Activated CD4-positive, alpha-beta T cell treated with anti-CD3 and anti-CD28 coated beads for 4 hours (primary cell): ENCODE data around the gene ARHGDIB.

Experiments
- DNase-seq, 2 donors: peaks; one replicate each; pipeline ENCODE4 v3.0.0-alpha.2; 2020

The ARHGDIB gene

DNA sequence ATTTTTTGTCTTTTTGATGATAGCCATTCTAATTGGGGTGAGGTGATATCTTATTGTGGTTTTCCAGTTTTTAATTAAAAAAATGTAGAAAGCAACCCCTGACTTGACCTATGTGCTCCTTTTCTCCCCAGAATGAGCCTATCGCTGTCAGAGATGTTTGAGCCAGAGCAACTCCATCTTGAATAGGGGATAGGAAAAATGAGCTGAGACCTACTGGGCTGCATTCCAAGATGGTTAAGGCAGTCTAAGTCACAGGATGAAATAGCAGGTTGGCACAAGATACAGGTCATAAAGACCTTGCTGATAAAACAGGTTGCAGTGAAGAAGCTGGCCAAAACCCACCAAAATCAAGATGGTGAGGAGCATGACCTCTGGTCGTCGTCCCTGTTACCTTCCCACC is 36.9 kb downstream of the ARHGDIB start:
- no peak for DNase-seq

DNA sequence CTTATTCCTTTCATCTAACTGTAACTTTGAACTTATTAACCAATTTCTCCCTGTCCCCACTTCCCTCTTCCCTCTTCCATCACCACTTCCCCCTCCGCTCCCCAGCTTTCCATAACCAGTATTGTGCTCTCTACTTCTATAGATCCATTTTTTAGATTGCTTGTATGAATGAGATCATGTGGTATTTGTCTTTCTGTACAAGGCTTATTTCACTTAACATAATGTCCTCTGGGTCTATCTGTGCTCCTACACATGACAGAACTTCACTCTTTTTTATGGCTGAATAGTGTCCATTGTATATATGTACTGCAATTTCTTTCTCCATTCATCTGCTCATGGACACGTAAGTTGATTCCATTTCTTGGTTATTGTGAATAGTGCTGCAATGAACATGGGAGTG is 37.5 kb downstream of the ARHGDIB start:
- no peak for DNase-seq

DNA sequence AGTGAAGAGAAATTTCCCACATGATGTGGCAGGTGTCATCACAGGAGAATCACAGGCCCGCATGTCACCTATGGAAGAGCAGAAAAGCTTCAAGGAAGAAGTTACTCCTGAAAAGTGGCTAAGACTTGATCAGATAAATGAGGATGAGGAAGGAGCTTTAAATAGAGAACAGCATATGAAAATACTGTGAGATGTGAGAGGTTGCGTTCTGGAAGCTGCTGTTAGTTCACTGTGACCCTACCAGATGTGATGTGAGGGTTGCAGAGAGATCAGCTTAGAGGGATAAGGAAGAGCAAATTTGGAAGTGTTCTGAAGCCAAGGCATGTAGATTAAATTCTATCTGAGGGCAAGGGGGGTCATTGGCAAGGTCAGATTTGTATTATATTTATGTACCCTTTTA is 40.2 kb downstream of the ARHGDIB start:
- no peak for DNase-seq

DNA sequence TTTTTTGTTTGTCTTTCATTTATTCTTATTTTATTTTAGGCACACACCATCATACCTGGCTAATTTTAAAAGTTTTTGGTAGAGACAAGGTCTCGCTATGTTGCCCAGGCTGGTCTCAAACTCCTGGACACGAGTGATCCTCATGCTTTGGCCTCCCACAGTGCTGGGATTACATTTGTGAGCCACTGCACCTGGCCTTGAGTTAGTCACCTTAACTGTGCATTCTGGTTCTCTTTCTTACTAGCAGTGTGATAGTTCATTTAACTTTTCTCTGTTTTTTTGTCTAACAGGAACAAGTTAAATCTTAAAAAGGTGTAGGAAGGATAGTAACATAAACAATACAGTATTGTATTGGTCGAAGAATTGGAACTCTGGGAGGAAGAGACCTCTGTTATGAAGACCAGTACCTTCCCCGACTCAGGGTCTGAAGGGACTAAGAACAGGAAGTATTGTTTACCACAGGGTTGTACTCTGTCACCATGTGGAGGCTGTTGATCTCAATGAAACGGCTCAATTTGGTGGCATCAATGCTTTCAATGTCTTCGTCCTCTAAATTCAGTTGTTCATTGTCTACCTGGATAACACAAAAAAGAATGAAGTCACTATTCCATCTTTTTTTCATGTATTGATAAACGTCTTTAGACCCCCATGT is 40.8 kb downstream of the ARHGDIB start:
- DNase-seq, result no peak

DNA sequence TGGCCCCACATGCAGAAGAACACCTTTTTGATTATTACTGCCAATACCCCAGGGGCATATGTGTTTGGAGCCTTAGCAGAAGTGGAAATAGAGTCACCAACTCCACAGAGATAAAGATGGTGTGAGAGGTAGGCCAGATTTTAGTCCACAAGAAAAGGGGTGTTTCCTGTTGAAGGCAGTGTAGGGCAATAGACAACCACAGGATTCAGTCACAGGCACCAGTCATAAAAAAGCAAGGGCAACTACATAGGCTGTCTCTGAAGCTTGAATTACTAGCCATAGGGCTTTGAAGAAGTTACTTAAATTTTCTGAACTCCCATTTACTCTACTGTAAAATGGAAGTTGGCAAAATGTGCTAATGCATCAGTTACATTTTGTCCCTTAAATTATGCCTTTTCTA is 41.9 kb downstream of the ARHGDIB start:
- no peak for DNase-seq

DNA sequence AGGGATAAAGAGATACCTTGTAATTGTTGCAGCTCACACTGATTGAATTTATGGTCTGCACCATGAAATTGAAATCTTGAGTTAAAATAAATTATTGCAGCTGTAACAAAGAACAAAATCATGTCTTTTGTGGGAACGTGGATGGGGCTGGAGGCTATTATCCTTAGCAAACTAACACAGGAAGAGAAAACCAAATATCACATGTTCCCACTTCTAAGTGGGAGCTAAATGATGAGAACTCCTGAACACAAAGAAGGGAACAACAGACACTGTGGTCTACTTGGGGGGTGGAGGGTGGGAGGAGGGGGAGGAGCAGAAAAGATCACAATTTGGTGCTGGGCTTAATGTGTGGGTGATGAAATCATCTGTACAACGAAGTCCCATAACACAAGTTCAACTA is 45.7 kb downstream of the ARHGDIB start:
- DNase-seq, result no peak

DNA sequence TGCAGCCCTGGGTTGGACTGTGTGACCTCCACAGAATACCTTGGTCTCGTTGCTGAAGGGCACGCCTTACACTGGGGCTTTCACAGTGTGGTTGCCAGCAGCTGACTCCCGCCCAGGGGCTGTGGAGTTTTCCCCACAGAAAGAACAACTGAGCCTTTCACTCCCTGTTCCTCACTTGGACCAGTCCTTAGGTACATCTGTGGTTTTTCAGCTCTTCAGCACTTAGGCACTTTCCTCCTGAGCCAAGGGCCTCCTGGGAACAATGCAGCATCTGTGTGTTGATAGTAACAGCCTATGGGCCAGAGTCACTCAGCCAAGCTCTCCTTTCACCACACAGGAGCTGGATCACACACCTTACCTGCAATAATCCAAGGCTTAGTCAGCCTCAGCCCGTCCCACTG is 48.0 kb downstream of the ARHGDIB start:
- no peak for DNase-seq

DNA sequence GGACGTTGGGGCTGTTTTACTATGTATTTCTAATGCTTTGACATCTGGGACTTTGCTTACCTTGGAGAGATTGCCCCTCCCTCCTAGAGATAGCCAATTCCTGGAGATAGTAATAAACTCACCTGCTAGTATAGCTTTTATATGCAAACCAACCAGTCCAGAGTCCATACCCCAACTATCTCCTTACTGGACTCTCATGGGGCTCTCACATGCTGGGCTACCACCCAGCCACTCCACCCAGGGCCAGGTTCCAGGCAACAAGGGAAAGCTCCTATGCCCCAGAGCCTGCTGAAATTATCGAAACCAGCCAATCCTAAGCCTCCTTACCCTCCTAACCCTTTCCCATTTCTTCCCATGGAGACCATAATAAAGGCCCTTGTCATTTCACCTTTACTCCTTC is 50.3 kb downstream of the ARHGDIB start:
- DNase-seq, result no peak

DNA sequence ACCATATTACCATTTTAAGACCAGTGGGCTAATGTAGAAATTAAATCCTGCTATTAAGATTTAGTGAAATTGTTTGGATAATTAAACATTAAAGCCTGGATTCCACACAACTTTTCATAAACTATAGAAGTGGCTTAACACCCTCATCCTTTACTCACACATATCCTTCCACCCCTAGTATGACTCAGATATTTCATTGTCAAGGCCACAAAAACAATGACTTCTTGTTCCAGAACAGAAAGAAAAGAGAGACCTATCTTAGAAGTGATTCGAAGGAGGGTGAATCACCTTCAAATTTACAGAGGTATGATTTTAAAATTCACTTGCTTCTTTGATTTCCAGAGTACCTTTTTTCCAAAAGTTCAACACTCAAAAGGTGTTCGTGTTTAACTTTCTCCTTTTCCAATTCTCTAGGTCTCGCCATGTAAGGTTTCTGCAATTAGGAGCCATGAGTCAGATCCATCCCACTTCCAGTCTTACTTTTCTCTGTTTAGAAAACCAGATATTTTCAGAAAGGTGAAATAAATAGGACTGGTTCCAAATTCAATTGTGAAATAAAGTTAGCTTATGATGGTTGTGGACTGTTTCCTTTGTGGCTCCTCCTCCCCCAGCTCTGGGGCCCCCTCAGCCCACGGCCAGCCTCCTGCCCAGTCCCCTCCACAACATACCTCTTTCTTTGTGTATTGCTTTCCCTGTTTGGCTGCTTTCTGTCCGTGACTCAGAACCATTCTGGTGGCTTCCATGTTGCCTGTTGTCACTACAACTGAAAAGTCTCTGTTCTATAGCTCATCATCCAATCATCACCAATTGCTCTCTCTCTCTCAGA is 51.1 kb downstream of the ARHGDIB start:
- DNase-seq, result no peak

DNA sequence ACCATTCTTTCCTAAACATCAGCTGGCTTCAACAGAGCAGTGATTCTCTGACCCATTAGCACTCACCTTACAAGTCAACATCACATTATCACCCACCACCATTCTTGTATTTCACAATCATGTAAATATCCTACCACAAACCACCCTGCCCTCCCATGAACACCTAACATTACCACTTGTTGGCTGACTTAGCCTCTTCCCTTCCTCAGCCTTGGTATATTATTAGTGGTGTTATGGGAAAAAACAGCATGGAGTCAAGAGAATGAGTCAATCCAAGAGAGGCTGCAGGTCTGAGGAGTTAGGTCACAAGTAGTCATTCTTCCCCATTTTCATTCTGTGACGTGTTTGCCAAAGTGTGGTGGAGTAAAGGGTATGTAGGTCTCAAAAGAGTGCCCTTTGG is 53.4 kb downstream of the ARHGDIB start:
- no peak for DNase-seq

DNA sequence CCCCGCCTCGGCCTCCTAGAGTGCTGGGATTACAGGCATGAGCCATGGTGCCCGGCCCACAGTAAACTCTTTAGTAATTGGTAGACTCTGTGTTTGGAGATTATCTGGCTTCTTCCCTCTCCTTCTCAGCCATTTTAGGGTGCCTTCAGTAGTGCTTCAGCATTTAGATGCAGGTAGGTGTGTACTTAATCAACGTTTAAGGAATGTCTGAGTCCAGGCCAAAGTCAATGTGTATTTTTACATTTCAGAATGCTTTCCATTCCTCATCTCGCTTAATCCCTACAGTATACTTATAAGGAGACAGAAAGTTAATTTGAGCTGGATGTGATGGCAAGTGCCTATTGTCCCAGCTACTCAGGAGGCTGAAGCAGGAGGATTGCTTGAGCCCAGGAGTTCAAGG is 55.3 kb downstream of the ARHGDIB start:
- no peak for DNase-seq

DNA sequence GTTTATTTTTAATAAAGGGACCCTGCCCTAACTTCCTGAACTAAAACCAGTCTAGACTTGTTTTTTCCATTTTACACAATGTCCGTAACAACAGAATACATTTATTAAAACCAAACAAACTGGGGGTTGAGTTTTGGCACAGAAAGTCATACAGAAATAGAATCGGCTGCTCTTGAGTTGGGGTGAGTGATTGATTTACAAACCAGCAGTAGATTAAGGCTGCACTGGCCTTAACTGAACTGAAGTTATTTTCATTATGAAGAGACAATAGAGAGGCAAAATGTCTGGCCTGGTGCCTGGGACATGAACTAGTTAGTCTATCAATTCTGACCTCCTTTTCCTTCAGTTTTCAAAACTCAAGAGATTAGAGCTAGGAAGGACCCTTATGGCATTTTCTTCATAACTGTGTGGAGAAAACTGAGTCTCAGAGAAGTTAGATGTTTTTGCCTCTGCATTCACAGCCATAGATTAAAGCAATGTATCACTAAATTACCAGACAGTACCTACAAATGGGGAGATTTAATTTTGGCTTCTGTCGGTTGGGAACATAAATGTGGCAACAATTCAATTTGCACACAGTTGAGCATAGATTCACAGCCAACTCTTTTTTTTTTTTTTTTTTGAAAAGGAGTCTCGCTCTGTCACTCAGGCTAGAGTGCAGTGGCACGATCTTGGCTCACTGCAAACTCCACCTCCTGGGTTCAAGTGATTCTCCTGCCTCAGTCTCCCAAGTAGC is 56.0 kb downstream of the ARHGDIB start:
- DNase-seq, result no peak

DNA sequence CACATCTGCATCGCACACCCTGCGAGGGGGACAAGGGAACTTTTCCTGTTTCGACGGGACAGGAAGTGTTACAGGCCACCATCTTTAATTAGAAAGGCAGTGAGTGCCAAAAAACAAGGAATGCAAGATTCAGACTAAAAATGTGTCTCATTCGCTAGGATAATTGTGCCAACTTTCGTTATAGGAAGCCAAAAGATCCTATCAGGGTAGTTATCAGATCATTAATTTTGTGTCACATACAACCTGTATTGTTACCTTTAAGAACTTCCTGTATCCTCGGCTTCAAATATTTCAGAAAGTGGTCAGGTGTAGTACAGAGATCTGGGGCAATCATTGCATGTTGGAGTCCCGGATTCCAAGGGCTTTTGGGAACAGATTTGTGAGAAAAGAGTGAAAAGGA is 56.5 kb downstream of the ARHGDIB start:
- DNase-seq, result no peak

DNA sequence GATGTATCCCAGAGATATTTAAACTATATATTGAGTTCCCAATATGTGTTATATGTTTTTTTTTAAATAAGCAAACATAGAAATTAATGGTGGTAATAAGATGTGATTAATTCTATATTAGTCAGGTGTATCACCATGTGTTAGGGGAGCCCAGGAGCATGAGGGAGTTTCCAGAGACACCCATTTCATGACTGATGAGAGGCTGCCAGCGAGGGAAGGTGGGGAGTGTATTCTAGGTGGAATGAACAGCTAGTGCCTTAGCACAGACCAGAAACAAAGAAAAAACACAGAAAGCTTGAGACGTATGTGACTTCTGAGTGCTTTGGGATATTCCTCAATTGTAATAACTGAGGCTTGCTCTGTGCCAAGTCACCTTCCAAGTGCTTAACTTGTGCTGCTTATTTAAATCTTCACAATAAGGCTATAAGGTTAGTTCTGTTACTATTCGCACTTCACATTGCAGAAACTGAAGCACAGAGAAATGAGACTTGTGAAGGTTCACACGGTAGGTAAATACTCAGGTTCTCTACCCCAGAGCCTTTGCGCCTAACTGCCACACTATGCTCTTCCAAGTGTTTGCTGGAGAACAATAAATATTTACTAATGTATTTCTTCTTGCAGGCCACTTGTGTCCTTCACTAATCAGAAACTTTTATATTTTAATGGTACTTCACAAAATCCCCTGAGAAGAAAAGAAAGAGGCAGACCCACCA is 57.9 kb downstream of the ARHGDIB start:
- no peak for DNase-seq

DNA sequence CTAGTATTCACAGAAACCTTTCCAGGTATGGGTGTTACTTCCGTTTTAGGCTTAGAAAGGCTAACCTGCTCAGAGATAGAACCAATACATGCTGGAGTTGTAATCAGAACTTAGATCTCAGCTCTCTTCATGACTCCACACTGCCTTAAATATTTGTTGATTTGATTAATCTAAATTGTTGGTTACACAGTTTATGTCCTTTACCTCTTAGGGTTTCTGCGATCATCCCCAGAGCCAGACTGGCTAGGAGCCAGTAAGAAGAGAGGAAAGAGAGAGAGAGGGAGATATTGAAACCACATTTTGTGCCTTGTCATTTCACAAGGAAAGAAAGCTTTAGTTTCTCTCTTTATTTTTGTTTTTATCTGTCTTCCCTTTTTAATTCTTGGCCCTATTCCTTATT is 58.9 kb downstream of the ARHGDIB start:
- no peak for DNase-seq

DNA sequence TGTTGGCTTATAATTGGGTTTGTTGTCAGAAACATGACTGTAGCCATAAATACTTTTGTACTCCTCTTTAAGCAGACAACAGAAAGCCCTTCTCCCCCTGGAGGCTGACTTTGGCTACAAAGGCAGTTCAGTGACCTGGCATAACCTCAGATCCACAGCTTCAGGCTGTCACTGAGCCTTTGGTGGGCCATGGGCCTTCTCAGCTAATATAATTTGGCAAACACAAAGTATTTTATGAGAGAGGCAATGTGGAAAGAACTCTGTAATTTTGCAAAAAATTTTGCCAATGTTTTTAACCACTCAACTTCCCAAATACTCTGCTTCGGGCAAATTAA is 60.2 kb downstream of the ARHGDIB start:
- no peak for DNase-seq

DNA sequence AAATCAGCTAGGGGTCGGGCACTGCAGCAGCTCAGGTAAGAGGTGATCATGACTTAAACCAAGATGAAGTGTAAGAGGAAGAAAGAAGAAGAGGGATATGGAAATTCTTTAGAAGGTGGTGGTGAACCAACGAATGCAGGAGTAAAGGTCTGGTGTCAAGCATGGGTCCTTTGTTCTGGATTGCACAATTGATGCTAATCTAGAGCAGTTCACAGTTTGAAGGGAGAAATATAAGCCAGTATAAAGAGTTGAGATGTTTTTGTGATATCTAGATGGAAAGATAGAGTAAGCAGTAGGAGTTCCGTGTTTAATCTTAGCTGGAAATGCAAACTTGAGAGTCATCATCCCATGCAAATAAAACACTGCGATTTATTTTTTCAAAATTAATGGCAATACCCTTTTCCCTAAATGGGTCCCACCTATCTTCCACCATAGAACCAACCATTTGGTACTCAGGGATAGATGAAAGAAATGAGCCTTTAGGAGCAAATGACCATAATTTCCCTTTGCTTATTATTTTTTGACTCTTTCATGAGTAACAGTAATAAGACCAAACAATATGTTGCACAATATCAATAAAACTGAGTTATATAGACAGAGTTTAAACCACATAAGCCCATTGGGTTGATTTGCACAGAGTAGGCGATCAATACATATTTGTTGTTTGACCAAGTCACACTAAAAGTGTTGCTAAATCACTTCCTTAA is 60.7 kb downstream of the ARHGDIB start:
- no peak for DNase-seq

DNA sequence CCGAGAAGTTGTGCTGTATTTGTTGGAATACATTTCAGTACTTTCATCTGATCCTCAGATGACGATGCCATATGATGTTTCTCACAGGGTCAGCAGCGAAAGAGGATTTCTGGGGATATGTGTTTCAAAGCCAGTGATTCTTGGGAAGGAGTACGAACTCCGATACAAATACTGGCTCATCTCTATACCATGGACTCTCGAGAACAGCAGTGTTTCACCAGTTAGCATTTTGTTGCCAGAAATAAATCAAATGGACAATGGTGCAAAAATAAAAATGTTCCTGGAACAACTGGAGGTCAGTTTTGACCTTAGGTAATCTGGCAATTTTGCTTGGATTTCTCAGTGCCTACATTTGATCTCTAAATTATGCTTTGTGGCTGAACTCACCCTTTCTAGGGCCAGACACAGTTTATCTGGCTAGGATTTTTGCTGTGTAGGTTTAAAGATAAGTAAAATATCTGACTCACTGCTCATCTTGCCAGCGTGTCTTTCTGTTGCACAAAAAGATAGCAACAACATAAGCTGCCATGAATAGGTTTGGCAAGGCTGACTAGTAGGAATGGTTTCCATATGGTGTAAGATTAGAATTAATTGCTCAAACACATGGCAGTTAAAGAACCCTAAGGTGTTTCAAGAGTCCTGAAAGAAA is 64.8 kb downstream of the ARHGDIB start:
- DNase-seq, result no peak

DNA sequence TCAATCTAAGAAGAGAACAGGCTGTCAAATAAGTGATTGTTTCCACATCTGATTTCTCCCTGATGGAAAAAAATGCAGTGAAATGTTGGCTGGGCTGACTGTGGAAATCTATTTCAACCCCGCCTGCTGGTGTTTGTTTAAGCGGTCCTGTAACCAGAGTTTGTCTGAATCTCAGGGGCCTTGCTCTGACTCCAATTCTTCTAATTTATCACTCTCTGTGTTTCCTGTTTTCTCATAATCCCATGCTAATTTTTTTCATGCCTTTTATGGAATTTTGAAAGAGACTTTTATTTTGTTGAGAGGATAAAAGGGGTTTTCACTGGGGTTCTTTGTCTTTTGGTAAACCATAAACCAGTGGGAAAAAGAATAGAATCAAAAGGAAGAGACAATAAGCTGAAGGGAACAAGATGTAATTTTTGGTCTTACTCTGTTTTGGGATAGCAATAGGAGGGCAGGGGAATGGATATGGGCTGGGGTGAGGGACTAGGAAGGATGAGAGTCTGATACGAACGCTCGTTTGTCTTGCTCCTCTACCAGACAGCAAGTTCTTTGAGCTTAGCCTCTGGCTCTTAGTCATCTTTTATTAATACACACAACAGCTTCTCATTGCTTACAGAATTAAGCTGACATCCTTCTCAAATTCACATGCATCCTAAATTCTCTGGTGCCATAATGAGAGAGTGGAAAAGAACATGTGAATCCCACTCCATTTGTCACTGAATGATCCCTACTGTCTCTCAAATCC is 67.7 kb downstream of the ARHGDIB start:
- DNase-seq, result no peak

DNA sequence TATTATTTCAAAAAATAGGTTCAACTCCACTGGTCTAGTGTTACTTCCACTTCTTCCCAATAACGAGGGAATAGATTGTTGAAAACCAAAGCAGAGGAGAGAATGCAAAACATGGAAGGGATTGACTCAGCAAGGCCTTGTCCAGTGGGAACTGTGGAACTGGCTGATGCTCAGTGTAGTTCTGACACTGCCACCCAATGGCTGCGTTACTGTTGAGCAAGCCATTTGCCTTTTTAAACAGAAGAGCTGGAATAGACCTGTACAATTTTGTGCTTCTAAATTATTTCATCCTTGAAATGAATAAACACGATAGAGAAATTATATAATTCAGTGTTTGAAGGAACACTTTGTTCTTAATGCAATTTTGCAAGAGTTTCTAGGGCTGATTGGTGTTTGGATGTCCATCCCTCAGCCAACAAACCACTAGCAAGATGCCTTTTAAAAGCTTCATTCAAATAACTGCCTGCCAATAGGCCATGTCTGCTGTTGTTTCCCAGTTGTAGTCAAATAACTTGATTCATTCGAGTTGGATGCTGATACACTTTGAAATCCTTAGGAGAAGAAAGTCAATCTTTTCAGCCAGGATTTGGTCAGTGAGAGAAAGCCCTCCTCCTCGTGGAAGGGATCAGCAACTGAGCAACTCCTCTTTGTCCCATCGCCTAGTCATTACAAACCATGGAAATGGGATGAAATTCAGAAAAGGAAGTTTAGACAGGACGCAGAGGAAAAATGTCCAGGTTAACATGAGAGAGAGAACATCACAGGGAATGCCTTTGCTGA is 68.5 kb downstream of the ARHGDIB start:
- DNase-seq, result no peak
